Occipital lobe (tissue), 2 donors: ENCODE results near the gene CPNE9. TPM values are rescaled to one million over a fixed set of nuclear protein-coding genes. Genes with fewer than 3 reads are reported as not detected.
"Not testable (repeated sequence)": the region's sequence is repeated elsewhere in the genome, so short reads cannot be mapped to it uniquely, and the experiment has no call there.

ENCODE experiments used
- DNase-seq: peaks from one replicate; lab custom pipeline; 2025; lab: John Stamatoyannopoulos, UW
- total RNA-seq: library from RNA; depleted of rRNA; stranded (reverse); fragments of >200 nt; gene quantifications from one replicate; pipeline ENCODE4 v1.2.3, GENCODE V29; 2014

Gene CPNE9
- total RNA-seq, 1 donor from 2014 or later, result 0.31 TPM

- DNase-seq, result no peak
Observed at GRCh38 chr3:9747267-9747666, 43.6 kb downstream of the CPNE9 start.

GRCh38 chr3:9748031-9748430 is 44.4 kb downstream of the CPNE9 start:
- no peak for DNase-seq

GRCh38 chr3:9749296-9749644 is 45.6 kb downstream of the CPNE9 start:
- no peak for DNase-seq

DNA sequence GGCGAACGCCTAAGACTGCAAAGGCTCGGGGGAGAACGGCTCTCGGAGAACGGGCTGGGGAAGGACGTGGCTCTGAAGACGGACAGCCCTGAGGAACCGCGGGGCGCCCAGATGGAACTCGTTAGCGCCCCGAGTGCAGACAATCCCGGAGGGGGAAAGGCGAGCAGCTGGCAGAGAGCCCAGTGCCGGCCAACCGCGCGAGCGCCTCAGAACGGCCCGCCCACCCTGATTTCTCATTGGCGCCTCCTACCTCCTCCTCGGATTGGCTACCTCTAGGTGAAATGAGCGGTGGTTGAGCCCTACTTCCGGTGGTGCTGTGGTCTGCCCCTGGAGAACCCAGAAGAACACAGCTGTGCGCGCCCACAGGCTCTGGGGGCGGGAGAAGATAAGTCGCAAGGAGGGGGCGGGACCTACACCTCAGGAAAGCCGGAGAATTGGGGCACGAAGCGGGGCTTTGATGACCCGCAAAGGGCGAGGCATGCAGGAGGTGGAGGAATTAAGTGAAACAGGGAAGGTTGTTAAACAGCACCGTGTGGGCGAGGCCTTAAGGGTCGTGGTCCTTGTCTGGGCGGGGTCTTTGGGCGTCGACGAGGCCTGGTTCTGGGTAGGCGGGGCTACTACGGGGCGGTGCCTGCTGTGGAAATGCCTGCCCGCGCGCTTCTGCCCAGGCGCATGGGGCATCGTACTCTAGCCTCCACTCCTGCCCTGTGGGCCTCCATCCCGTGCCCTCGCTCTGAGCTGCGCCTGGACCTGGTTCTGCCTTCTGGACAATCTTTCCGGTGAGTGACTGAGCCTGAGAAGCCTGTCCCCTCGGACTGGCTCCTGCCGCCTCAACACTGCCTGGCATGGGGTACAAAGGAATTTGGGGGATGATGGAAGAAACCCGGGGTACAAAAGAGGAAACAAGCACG is 46.3 kb downstream of the CPNE9 start, which contains the start of gene OGG1:
OGG1 (plus strand) TSS at position 308 of the 911 bp plus-strand sequence; CDS start at position 643, 335 bp downstream.
- DNase-seq, result peak; percentile 97

DNA sequence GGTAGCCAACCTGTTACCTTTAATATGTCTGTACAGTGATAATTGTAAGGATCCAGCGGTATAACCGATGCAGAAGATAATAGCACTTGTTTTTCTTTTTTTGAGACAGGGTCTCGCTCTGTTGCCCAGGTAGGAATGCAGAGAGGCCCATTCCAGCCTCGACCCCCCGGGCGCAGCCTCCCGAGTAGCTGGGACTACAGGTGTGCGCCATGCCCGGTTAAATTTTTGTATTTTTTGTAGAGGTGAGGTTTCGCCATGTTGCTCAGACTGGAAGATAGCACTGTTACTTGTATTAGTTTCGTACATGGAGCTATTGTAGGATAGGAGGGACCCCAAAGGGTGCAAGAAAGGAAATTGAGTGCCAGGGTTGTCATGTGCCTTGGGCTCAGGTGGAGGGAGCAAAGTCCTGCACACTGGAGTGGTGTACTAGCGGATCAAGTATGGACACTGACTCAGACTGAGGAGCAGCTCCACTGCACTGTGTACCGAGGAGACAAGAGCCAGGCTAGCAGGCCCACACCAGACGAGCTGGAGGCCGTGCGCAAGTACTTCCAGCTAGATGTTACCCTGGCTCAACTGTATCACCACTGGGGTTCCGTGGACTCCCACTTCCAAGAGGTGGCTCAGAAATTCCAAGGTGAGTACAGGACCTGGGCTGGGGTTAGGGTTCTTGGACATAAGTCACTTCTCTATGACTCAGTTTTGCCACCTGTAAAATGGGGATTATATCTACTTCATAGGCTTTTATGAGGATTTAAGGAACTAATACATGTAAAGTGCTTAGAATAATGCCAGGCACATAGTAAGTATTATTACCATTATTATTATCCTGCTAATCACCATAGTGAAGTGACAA is 47.2 kb downstream of the CPNE9 start:
- no peak for DNase-seq

DNA sequence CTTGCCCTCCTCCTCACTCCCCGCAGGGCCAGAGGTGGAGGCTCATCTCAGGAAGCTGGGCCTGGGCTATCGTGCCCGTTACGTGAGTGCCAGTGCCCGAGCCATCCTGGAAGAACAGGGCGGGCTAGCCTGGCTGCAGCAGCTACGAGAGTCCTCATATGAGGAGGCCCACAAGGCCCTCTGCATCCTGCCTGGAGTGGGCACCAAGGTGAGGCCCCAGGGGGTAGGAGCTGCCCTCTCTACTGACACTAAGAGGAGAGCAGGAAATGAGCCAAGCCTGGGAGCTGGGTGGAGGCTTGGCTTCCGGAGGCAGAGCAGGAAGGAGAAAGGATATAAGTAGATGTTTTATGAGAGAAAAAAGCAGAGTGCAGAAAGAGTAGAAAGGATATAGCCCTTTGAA is 51.0 kb downstream of the CPNE9 start:
- no peak for DNase-seq

GRCh38 chr3:9757427-9757826 is 53.8 kb downstream of the CPNE9 start:
- DNase-seq, result no peak

DNA sequence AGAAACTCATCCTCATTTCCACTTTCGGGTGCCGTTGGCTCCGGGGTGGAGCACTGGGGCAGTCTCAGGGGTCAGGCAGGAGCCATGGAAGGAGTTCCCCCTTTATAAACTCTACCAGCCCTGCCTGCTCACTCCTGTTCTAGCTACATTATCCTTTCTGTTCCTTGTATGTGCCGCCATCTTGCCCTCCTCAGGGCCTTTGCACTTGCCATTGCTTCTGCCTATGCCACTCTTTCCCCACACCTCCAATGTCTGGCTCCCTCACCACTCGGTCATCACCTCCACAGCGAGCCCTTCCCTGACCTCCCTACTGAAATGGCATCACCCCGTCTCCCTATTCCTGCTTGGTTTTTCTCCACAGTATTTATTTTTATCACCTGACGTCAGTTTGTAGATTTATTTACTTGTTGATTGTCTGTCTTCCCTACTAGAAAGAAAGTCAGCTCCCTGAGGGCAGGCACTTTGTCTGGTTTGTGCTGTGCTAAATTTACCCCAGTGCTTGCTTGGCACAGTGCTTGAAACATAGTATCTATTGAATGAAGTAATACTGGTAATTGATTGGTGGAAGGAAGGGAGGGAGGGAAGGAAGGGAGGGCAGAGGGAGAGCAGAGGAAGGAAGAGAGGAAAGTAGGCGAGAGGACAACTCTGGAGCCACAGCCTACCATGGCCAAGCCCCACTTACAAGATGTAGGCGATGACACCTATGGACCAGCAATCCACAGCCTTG is 57.3 kb downstream of the CPNE9 start:
- no peak for DNase-seq

- DNase-seq, result no peak
Observed at GRCh38 chr3:9761919-9762318, 58.3 kb downstream of the CPNE9 start.

GRCh38 chr3:9762871-9763270 is 59.2 kb downstream of the CPNE9 start:
- DNase-seq, result no peak

DNA sequence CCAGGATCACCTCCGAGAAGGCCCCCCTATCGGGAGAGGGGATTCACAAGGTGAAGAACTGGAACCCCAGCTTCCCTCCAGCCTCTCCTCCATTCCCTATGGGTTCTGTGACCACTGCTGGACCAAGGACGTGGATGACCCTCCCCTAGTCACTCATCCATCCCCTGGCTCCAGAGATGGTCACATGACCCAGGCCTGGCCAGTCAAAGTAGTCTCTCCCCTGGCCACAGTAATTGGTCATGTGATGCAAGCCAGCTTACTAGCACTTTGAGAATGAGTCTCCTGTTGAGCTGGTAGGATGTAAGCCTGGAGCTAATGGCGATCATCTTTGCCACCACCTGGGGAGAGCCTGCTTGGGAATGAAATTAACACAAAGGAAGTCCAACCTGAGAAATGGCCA is 62.2 kb downstream of the CPNE9 start:
- no peak for DNase-seq

DNA sequence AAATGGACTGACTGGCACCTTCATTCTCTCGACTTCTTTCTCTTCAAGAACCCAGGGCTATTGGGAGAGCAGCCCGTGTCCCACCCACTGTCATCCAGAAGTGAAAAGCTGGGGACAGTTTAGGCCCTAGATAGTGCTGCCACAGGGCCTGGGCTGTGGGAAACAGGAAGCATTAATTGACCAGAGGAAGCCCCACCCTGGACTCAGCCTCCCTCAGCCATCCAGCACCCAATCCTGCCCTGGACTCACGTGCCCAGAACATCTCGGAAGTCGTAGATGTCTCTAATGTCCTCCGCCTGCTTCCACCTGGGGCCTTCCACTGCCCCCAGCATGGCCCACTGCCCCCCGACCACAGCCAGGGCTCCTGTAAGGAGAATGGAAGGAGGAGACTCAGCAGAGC is 63.8 kb downstream of the CPNE9 start:
- DNase-seq, result no peak

DNA sequence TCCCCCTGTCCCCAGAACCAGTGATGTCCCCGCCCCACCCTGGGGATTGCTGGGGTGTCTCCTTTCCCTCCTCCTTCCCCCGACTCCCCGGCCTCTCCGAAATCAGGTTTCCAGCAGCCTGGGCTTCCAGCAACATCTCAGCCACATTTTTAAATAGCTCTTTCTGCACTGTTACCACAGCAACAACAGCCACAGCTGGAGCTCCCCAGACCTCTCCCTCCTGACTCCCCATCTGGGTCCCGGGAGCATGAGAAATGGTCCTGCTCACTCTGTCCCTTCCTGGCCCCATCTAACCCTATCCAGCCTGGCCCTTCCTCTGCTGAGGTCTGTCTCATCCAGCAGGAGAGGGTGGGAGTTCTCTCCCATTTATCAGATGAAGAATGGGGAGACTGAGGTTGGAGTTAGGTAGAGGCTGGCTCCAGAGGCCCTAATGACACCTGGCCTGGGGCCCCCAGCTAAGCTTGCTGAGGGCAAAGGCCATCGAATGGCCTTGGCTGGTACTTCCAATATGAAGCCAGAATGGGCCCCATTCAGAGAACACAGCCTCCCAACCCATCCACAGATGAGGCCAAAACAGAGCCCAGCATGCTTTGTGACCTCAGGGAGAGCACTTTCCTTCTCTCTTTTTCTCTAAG is 64.6 kb downstream of the CPNE9 start:
- no peak for DNase-seq

DNA sequence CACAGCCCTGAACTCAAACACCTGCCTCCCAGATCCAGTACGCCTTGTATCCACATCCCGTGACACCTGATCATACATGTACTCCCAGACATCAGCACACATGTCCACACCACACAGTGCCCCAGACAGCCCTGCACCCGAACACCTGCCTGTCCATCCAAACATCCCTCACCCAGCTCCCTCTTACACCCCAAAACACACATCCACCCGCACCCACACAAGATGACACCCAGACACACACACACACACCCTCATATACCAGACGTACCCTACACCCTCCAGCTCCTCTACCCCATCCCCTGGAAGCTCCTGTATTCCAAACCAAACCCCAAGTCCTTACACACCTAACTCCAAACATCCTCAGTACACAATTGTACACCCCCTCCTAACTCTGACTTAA is 65.4 kb downstream of the CPNE9 start:
- DNase-seq, result no peak

DNA sequence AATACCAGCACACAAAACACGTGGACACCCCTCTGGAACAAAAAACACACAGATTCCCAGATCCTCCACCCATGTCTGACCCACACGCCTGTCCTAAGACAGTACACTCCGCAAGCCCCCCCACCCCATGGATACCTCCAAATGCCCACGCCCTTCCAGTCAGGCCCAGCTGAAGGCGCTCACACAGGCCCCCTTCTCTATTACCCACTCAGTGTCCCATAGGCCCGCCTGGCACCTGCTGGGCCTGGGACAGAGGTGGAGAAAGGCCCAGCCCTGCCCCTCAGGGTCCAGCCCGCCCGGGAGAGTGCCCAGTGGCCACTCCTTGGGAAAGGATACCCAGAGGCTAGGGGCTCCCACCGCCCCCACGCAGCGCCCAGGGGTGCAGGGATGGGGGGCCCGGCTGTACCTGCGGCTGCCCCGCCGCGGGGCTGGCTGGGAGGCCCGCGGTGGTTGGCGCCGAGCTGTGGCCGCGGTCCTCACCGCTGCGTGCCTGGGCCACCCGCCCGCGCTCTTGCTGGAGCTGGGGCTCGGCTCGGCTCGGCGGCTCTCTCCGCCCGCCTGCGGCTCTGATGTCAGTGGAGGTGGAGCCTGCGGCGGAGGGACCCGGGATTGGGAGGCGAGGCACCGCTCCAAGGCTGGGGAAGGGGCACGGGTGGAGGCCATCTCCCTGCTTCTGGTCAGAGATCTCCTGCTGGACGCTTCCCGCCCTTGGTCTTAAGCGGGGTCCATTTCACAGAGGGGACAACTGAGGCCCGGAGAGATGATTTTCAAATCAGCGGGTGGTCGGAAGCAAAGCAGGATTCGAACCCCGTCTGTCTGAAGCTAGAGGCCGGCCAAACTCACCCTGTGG is 66.0 kb downstream of the CPNE9 start, which contains the start of gene CAMK1:
CAMK1 (minus strand) TSS at position 522 of the 850 bp plus-strand sequence. CDS start 2,198 bp downstream, outside the sequence.
- DNase-seq, result peak; percentile 70

- DNase-seq, result no peak
Observed at GRCh38 chr3:9770276-9770812, 66.7 kb downstream of the CPNE9 start.

- not testable (repeated sequence) for DNase-seq
Observed at GRCh38 chr3:9771007-9771406, 67.4 kb downstream of the CPNE9 start.

DNA sequence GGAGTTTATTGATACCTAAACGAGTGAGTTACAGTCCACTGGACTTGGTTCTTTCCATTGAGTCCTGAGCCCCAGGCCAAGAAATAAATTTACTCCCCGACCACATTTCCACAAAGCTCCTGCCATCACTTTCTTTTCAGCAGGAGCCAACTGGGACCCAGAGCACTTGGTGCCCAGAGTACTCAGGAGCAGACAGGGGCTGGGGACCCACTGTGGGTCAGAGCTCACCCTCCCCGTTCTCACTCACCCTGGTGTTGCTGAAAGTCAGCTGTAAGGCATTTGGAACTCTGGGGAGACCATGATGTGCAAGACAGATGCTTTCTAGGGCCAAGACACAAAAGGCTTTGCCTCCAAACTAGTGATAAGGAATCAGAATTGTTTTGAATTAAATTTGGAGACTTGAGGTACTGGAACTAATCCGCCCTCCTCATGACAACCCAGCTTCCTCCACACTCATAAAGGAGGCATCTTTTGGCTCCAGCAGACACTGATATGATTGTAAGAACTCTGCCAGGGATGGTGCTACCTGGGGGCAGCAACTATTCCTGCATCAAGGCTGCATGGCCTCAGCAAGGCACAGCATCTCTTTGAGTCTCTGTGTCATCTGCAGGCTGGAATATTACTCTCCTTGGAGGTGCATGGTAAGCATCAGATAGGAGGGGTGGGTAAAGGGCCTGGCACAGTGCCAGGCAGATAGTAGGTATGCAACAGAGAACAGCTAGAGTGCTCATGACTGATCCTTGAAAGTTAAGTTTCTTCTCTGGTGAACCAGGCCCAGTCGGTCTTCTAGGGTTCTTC is 73.5 kb downstream of the CPNE9 start:
- no peak for DNase-seq

DNA sequence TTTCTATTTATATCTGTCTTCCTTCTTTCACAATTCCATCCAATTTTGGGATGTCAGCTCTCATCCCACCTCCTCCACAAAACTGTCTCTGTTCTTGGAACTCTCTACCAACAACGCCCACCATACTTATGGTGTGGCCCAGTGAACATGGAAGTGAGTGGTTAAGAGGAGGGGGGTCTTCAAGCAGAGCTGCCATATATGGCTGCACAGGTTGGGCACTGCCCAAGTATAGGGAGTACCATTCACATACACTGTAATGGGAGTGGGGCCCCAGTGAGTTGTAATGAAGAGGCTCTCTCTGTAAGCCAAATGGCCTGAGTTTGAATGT is 74.0 kb downstream of the CPNE9 start:
- peak; percentile 32 for DNase-seq
